Retinal pigment epithelial cell (primary cell): Measurements from ENCODE around the gene LYSMD2.

ENCODE experiments used
- DNase-seq: peaks from one replicate; pipeline ENCODE4 v3.0.0-alpha.2; 2010; ENCODE audit warnings: low read depth
- H3K4me3 ChIP-seq: 2 replicates; pipeline ENCODE4 v1.5.1; 2011; ENCODE audit warnings: mild to moderate bottlenecking, low read length, control low read depth, moderate library complexity
- CTCF ChIP-seq: conservative IDR thresholded peaks from 2 replicates; pipeline ENCODE4 v1.5.1; 2011; ENCODE audit warnings: low read depth, low read length, control low read depth, inconsistent platforms

The LYSMD2 gene

GRCh38 chr15:51706291-51706690, 31.2 kb downstream of the LYSMD2 start:
- no peak overlapping the region for H3K4me3 ChIP-seq
- no peak for TF ChIP-seq CTCF
- no peak for DNase-seq

GRCh38 chr15:51702710-51703109, 34.7 kb downstream of the LYSMD2 start:
- no peak for DNase-seq
- H3K4me3 ChIP-seq, result no peak overlapping the region
- no peak for TF ChIP-seq CTCF

- no peak overlapping the region for H3K4me3 ChIP-seq
- no peak for DNase-seq
- no peak for TF ChIP-seq CTCF
Measured at GRCh38 chr15:51699373-51699772, 38.1 kb downstream of the LYSMD2 start.

- DNase-seq, result no peak
- no peak for TF ChIP-seq CTCF
- H3K4me3 ChIP-seq, result no peak overlapping the region
Measured at GRCh38 chr15:51697163-51697562, 40.3 kb downstream of the LYSMD2 start.

- DNase-seq, result no peak
- TF ChIP-seq CTCF, result no peak
- no peak overlapping the region for H3K4me3 ChIP-seq
Measured at GRCh38 chr15:51696566-51696965, 40.9 kb downstream of the LYSMD2 start.

GRCh38 chr15:51692154-51692553, 45.3 kb downstream of the LYSMD2 start:
- no peak for TF ChIP-seq CTCF
- DNase-seq, result no peak
- H3K4me3 ChIP-seq, result no peak overlapping the region

GRCh38 chr15:51688863-51689262, 48.6 kb downstream of the LYSMD2 start:
- TF ChIP-seq CTCF, result no peak
- DNase-seq, result no peak

More at GRCh38 chr15:51688863-51689262, 48.6 kb downstream of the LYSMD2 start:
- H3K4me3 ChIP-seq, result no peak overlapping the region
